Airway epithelial cell (primary cell): ENCODE data around the gene TMSB10. TPM values are rescaled to one million over a fixed set of nuclear protein-coding genes. Genes with fewer than 3 reads are reported as not detected.

Experiments used
- total RNA-seq: library from RNA; depleted of rRNA; stranded (reverse); fragments of >200 nt; gene quantifications from 2 replicates; pipeline ENCODE4 v1.2.3, GENCODE V29; 2015

Gene TMSB10
- total RNA-seq, result 11,437 and 16,079 TPM in 2 replicates

DNA sequence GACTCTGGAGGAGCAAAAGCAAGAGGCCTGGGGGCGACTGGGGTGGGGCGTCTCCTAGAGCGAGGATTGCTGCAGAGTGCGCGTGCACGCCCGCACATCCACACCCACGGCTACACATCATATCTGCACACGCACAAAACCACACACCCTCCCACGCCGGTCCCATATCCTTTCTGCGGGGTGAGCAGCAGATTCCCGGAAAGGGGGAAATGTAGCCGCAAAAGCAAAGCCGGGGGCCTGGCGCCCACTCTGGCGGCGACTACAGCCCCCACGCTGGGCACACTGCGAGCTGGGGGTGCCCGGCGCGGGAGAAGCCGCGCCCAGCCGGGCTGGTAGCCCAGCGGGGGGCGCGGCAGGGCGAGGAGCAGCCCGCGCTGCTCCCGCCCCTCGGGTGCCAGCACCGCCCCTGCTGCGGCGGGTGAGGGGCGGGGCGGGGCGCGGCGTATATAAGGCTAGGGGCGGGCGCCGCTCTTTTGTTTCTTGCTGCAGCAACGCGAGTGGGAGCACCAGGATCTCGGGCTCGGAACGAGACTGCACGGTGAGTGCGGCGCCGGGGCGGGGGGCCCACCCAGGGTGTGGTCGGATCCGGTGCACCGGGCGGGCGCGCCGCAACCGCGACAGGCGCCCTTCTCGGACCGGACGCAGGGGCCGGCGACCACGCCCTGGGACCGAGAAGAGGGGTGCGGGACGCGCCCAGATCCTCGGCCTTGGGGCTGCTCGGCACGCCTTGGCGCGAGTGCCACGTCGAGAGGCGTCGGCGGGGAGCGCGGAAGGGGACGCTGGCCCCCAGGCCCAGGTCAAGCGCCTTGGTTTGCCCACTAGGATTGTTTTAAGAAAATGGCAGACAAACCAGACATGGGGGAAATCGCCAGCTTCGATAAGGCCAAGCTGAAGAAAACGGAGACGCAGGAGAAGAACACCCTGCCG, at the start of gene TMSB10:
Gene TMSB10, plus strand, starts transcription at position 476 of the 927 bp plus-strand sequence.

GRCh38 chr2:84880645-84881521, 24.6 kb upstream of the TMSB10 start, which contains the start of gene TRABD2A:
TRABD2A (minus strand) TSS chr2:84881084; CDS start chr2:84881039, 45 bp downstream.

Other genes starting within 250 kb of the TMSB10 start
- gene TRABD2A, start 24.6 kb upstream of the TMSB10 start, total RNA-seq, result 0.28 and 1.7 TPM in 2 replicates
- 53.7 and 66.2 TPM in 2 replicates for gene KCMF1, start 65.5 kb downstream of the TMSB10 start, total RNA-seq
- 4.9 and 5.8 TPM in 2 replicates for gene TCF7L1, start 227.7 kb downstream of the TMSB10 start, total RNA-seq